GM19395 (cell line): Measurements from ENCODE around the gene TRPV5.
"Not testable (repeated sequence)": the region's sequence is repeated elsewhere in the genome, so short reads cannot be mapped to it uniquely, and the experiment has no call there.

Experiments used
- ATAC-seq: cut with Tn5 transposase; IDR thresholded peaks from one replicate; pipeline ENCODE4 v1.9.1; 2021; ENCODE audit warnings: mild to moderate bottlenecking, moderate library complexity; ENCODE audit not compliant: unreplicated experiment

Gene TRPV5

DNA sequence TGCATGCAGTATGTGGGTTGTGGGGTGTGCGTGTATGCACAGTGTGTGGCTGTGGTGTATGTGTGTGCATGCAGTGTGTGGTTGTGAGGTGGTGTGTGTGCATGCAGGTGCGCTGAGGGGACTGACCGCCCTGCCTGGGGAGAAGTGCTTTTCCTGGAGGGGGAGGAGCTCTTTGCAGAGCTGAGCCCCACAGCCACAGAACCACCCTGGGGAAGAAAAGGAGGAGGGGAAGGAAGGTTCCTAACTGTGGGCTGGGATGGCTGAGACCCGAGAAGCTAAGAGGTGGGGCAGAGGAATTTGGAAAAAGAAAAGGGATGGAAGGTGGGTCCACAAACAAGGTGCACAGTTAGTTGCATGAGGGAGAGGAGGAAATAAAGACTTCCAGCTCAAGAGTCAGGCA lies at the start of gene TRPV5:
TRPV5 (minus strand) TSS at position 123 of the 400 bp plus-strand sequence. CDS start 287 bp downstream, outside the sequence.
- no peak for ATAC-seq

DNA sequence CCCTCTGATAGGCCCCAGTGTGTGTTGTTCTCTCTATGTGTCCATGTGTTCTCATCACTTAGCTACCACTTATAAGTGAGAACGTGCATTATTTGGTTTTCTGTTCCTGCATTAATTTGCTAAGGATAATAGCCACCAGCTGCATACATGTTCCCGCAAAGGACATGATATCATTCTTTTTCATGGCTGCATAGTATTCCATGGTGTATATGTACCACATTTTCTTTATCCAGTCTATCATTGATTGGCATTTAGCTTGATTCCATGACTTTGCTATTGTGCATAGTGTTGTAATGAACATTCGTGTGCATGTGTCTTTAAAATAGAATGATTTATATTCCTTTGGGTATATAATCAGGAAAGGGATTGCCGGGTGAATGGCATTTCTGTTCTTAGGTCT lies 44.9 kb upstream of the TRPV5 start:
- not testable (repeated sequence) for ATAC-seq

DNA sequence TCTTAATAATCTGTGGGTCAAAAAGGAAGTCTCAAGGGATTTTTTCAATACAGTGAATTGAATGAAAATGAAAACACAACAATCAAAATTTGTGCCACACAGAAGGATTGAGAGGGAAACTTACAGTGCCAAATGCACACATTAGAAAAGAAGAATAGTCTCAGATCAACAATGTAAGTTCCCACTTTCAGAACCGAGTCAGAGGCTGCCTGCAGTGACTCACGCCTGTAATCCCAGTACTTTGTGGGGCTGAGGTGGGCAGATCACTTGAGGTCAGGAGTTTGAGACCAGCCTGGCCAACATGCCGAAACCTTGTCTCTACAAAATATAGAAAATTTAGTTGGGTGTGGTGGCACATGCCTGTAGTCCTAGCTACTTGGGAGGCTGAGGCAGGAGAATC lies 41.1 kb upstream of the TRPV5 start:
- ATAC-seq = no peak

DNA sequence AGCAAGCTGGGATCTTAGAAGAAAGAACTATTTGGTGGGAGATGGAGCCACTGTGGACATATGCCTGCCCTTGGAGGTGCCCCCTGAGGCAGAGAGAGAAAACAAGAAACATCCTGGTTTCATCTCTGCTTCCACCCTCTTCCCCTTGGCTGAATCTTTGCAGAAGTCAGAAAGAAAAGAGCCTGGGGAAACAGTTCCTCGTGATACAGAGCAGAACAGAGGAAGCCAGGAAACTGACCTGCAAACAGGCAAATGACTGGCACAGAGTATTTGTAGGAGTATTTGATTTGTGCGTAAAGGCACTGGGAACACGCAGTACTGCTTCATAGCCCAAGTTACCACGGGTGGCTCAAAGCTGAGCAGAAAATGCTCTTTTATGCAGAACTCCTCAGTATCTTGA lies 35.6 kb upstream of the TRPV5 start:
- no peak for ATAC-seq

DNA sequence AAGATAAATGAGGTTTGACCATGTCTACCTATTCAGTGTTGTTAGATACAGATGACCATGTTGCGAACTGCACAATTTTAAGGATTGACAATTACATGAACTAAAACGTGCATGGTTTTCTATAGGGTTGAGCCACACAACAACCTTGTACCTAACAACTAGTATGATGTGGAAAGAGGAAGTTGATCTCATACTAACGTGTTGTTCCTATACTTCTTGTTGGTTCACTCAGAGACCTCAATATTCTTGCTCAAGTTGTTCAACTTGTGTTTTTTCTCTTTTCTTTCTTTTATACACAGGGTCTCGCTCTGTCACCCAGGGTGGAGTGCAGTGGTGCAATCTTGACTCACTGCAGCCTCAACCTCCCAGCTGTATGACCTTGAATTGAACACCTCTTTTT lies 34.7 kb upstream of the TRPV5 start:
- ATAC-seq = no peak

DNA sequence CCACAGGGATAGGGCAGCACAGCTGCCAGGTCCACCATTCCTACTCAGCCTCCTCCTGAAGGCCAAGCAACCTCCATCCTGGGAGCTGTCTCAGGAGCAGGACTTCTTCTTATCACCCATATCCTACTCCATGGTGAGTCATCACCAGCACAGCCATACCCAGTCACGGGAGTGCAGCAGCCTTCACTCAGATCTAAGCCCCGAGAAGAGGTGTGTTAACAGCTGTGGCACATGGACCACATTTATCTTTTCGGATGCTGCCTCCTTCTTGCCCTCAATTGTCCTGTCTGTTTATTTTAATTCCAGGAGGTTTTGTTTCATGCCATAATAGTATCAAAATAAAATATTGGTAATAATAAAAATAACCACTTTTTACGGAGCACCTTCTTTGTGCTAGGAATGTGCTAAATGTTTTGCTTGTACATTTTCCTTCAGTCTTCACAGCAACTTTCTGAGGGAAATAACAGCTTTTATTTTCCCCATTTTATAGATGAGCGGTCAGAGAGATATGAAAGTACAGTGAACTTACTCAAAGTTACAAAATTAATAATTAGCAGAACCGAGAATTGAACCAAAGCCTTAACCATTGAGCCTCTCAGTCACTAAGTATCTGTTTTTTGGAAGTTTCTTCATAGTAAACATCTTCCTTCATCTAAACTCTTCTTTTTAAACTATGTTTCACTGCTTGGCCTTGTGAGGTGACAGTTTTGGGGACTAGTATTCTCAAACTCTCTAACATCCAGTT lies 31.1 kb upstream of the TRPV5 start:
- no peak for ATAC-seq

DNA sequence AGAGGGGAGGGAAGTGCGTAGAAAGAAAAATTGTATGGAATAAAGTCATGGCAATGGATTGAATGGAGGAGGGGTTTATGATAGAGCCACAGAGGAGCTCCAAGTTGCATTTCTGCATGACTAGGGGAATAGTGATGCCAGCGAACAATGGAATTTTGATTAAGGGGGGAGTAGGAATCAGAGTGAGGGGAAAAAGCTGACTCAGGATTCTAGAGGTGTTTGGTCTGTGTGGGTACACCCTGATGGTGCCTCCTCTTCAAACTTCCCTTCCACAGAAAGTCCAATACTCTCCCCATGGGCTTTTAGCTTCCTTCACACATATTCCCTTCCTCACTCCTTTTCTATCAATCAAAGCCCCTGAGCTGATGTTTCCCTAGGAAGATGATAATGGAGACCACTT lies 30.4 kb upstream of the TRPV5 start:
- ATAC-seq = no peak

DNA sequence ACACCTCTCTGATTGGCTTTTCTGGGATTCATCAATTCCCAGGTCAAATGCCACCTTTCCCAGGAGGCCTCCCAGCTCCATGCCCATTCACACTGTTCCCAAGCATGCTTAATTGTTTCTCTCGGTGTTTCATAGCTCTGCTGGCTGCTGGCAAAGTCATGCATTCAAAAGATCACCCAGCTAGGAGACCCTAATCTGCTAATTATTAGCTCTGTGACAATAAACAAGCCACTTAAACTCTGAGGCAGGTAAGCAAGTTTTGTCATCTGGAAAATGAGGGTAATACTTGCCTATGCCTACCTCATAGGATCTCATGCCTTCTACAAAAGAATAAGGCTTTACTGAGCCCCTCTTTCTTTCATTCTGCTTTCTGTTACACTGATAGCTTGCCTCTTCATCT lies 29.4 kb upstream of the TRPV5 start:
- ATAC-seq = no peak

DNA sequence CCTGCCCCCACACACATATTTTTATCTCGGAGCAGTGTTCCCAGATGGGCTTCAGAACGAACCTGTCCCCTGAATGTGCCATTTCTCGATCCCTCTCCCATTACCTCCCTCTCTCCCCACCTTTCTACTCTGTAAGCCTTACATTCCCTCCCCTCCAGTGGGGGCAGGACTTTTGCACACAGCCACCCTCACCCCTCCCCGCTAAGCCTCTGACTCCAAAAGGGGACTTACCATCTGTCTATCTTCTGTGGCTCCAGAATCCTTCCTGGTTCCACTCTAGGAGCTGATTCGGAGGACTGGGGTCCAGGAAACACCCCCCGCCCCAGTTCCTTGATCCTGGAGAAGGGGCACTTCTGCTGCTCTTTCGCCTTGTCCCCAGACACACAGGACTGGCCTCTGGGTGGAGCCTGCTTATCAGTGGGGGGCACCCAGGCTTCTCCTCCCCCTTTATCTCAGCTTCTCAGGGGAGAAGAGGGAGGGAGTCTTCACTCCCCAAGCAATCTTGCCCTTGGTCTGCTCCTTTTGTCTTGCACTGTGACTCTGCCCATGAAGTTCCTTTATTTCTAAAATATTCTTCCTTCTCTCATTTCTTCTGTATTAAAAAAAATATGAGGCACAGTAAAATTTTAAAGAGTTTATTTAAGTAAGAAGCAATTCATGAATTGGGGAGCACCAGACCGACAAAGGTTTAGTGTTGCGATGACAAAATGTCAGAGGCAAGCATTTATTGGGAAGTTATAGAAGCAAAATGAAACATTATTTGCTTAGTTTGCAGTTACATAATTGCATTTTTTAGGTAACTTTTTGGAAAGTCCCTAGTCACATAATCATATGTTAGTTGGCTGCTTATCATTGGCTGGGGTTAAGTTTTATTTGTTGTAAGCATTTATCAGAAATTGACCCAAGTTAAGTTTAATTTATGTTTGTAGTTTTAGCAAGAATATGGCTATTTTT lies 28.7 kb upstream of the TRPV5 start, which contains the start of gene KEL:
KEL (minus strand) TSS at position 391 of the 954 bp plus-strand sequence; CDS start at position 234, 157 bp downstream.
- ATAC-seq = no peak

DNA sequence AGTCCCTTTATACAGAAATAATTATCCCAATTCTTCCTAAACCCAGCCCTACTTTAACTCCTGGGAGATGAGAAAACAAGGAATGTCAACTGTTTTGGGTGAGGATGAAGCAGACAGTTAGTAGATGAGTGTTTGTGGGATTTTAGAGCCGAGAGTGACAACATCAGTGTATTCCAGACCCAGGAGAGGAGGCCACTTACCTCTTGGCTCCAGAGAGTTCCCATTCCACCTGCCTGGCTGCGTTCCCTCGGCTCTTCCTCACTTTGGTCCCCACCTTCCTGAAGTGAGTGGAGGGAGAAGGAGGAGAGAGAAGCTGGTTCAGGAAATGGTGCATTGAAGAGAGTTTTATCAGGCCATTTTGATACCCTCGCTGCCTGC lies 28.0 kb upstream of the TRPV5 start:
- no peak for ATAC-seq

DNA sequence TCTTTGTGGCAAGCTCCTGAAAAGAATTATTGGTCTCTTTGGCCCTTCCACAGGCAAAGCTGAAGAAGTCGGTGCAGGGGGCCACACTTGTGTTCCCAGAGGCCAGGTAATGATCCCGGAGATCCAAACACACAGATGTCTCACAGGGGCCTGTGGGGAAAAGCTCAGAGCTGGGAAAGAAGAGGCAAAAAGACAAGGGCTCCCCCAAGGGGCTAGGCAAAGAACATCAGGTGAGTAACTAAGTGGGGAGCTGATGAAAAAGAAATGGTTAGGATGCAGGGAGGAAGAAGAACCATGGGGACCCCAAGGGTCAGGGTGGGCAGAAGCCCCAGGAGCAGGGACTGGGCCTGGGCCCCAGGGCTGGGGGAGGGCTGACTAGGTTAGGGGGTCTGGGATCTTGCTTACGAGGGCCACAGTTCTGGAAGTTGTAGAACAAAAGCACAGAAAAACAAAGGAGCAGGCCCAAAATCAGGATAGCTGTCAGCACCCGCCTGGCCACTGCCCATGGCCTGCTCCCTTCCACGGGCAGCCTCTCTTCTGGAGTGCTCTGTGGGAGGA lies 27.5 kb upstream of the TRPV5 start:
- no peak for ATAC-seq

DNA sequence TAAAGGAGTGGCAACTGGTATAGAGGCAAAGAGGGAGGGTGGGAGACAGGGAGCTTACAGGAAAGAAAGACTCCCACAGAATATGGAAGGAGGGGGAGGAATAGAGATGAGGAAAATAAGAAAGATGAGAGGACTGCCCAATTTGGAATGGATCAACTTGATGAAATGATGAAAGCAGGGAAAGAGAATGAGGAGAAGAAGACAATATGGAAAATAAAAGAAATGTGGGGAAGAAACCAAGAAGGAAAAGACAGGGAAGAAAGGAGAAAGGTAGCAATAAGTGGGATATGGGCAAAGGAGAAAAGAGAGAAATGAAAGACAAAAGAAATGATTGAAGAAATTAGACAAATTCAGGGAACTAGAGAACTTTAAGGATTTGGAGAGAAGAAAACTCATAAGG lies 25.7 kb upstream of the TRPV5 start:
- no peak for ATAC-seq

DNA sequence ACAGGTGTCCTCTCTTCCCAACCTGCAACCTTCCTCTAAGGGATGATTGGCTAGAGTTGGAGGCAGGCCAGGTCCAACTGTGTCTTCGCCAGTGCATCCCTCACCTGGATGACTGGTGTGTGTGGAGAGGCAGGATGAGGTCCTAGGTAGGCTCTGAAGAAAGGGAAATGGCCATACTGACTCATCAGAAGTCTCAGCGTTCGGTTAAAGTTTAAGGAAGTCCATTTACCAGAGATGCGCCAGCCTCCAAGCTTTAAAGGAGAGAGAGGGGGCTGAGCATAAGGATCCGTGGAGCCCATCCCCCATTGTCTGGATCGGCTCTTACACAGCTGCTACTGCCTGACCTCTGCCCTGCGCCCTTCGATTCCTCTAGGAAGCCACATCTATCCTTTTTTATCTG lies 24.2 kb upstream of the TRPV5 start:
- no peak for ATAC-seq

DNA sequence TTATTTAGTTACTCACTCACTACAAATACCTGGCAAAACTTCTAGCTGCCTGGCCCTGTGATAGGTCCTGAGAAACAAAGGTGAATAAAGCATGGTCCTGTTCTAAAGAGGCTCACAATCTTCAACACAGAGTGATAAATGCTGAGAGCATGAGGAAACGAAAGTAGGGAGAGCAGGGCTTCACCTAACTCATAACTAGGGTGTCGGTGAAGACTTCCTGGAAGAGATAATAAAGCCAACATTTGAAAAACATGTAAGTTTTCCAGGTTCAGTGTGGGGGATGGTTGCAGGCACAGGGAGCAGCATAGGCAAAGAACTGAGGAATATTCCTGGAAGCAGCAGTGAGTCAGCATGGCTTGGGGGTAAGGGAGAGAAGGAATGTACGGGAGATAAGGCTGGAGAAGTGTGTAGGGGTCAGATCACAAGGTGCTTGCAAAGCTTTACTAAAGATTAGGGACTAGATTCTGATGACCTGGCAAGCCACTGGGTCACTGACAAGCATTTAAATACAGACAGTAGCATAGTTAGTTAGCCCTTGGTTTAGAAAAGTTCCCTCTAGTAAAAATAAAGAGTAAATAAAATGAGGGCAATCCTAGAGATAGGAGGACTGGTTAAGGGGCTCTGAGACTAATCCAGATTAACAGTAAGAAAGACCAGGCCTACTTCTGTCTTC lies 23.5 kb upstream of the TRPV5 start:
- no peak for ATAC-seq

DNA sequence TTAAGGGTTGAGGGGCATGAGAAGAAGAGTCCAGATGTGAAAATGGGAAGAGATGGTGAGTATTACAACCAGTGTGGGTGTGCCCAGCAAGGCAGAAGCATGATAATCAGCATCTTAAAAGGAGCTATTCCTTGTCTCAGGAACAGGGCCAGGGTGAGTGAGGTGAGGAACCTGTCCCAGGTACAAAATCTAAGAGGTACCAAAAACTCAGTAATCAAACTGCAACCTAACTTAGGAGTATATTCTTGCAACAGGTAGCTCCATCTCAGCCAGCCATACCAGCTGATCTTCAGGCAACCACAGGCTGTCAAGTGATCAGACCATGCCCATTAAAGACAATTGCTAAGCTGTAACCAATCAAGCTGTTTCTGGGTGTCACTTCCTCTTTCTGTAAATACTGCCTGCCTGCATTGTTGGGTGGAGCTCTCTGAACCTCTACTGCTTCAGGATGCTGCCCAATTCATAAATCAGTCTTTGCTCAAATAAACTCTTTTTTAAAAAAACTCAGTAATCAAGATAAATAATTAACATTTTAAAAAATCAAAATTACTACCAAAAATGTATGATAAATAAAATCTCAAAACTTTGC lies 21.2 kb upstream of the TRPV5 start:
- ATAC-seq = no peak

DNA sequence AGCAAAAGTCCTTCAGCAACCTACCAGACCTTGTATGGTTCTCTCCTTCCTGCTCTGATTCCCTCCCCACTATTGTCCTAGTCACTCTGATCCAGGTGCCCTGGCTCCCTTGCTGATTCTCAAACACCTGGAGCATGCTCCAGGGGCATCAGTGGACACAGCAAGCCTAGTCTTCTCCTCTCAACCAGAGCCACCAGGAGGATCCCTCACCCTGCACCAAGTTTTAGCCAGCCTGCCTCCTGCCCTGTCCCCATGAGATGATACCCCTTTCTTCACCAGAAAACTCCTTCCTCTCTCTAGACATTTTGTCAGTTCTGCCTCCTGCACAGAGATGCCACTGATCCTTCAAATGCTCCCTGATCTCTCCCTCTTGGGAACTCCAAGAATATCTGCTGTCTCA lies 16.7 kb upstream of the TRPV5 start:
- ATAC-seq = no peak

DNA sequence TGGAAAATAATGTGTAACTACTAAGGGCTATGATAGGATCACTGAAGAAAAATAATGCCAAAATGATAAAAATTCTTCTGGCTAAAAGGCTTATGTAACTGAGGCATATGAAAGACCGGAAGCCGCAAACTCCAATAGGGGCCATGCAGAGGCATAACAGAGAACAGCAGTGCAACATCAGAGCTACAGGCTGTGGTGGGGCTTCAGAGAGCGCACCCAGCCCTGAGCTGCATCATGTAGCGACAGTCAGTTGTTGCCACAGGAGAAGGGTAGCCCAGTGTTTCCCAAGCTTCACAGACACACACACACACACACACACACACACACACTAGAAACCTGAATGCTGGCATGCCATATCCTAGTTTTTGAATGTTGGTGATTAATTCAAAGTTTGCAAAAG lies 15.1 kb upstream of the TRPV5 start:
- ATAC-seq = no peak

DNA sequence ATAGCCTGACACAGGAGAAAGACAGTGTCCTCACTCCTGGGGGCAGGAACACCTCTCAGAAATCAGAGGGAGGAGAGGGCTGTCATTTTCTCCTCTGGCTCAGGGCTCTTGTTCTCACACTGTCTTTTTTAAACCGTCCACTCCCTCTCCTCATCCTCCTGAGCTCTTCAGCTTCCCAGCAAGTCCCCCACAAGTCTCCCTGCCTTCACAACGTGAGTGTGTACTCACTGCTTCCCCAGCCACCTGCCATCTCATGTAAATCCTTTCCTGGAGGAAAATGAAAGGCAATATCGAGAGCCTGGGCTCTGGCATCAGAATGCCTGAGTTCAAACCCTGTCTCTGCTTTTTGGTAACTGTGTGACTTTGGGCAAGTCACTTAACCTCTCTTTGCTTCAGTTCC lies 11.5 kb upstream of the TRPV5 start:
- no peak for ATAC-seq

DNA sequence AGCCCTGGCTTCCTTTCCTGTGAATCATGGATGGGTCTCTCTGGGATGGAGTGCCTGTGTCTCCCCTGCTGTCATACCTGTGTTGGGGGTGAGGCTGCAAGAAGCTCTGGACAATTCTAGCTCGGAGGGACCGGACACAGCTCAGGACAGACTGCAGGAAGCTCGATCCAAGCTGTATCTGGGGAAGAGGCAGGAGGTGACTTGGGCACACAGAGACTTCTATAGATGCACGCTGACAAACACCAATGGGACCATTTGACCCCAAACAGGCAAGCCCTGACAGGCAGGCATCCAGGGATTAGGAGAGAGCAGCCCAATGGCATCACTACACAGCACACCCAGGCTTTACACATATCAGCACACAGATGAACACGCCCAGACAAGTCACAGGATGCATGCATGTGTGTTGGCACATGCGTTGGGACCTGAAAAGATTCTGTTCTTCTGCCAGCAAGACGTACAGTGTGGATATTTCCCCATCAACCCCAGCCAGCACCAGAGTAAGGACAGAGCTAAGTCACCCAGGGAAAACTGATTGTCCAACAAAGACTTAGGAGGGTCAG lies 10.2 kb upstream of the TRPV5 start:
- ATAC-seq = no peak

DNA sequence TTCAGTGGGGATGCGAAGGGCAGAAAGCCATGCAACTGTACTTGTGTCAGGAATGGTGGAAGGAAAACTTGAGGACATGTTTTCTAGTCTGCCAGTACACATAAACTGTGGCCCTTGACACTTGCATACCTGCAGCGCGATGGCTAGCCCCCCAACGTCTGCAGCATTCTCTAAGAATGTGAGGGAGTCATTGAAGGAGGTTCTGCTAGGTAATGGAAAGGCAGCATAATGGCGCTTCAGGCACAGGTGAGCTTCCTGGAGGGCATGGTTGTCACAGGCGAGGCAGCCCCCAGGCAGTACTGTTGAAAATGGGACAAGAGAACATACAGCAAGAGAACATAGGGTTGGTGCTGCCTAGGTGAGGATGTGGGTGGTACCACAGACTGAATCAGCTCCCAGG lies 9.2 kb upstream of the TRPV5 start:
- ATAC-seq = no peak
